Neuron (in vitro differentiated cells): ENCODE data around the gene ITGA6.
"Not testable (repeated sequence)": the region's sequence is repeated elsewhere in the genome, so short reads cannot be mapped to it uniquely, and the experiment has no call there.

Source experiments
- H2AFZ ChIP-seq: one replicate; pipeline ENCODE4 v1.6.1; 2013; ENCODE audit warnings: low read depth, mild to moderate bottlenecking, inconsistent platforms, low read length, moderate library complexity
- H3K27me3 ChIP-seq: one replicate; pipeline ENCODE4 v1.6.1; 2013; ENCODE audit warnings: low read length; ENCODE audit not compliant: insufficient read depth
- H3K36me3 ChIP-seq: one replicate; pipeline ENCODE4 v1.6.1; 2013; ENCODE audit warnings: low read length; ENCODE audit not compliant: insufficient read depth
- H3K4me1 ChIP-seq: one replicate; pipeline ENCODE4 v1.6.1; 2013; ENCODE audit warnings: low read length; ENCODE audit not compliant: insufficient read depth
- H3K4me3 ChIP-seq: 2 replicates; pipeline ENCODE4 v1.5.1; 2013; ENCODE audit warnings: mild to moderate bottlenecking, low read length, moderate library complexity
- H3K9me3 ChIP-seq: one replicate; pipeline ENCODE4 v1.6.1; 2013; ENCODE audit warnings: low read length

ITGA6 gene

DNA sequence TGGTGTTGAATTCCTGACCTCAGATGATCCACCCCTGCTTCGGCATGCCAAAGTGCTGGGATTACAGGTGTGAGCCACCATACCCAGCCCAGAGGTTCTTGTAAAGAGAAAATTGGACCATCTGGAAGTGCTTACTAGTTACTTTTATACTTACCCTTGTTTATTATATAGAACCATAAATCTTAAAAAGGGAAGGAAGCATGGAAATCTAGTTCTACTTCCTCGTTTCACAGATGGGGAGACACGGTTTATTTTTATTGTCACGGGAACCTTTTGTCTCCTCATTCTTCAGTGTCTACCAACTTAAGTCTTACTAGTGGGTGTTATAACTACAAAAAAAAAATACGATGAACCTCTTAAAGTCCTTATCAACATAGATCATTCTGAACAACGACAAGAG lies 82.7 kb downstream of the ITGA6 start:
- H3K4me1 ChIP-seq: no peaks in the 10 kb centered on the region
- peaks cover 4% of the 10 kb centered on the region for H3K9me3 ChIP-seq
- H3K36me3 ChIP-seq: no peaks in the 10 kb centered on the region
- no peak overlapping the region for H3K4me3 ChIP-seq
- H2AFZ ChIP-seq: no peak overlapping the region
- H3K27me3 ChIP-seq: no peaks in the 10 kb centered on the region

DNA sequence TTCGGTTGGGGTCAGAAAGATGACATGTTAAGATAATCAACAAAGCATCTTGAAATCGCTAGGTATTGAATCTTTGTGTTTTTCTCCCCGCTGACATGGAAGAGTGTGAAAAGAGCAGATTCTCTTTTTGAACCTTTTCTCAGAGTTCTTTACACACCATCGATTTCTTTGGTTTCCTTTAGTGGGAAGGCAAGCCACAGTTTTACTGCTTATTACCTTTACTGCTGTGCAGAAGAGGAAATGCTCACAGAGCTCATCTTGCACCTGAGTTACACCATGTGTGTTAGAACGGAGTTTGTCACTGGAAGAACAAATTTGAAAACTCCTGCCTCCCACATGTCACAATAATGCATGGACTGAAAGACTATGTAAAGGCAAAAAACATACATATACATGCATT lies 83.2 kb downstream of the ITGA6 start:
- Histone ChIP-seq H3K9me3 (peaks cover 4% of the 10 kb centered on the region), H3K4me1 (no peaks in the 10 kb centered on the region), H2AFZ (no peak overlapping the region), H3K4me3 (no peak overlapping the region), H3K27me3 (no peaks in the 10 kb centered on the region), H3K36me3 (no peaks in the 10 kb centered on the region)

- Histone ChIP-seq H3K4me3 (no peak overlapping the region), H3K27me3 (no peaks in the 10 kb centered on the region), H3K9me3 (peaks cover 4% of the 10 kb centered on the region)
These were observed 85.6 kb downstream of the ITGA6 start for GRCh38 chr2:172512810-172513523.

GRCh38 chr2:172513524-172513900 lies 86.1 kb downstream of the ITGA6 start:
- no peak overlapping the region for H2AFZ ChIP-seq
- H3K4me1 ChIP-seq: no peaks in the 10 kb centered on the region
- H3K36me3 ChIP-seq: no peaks in the 10 kb centered on the region
- no peak overlapping the region for H3K4me3 ChIP-seq
- H3K9me3 ChIP-seq: peaks cover 4% of the 10 kb centered on the region
- no peaks in the 10 kb centered on the region for H3K27me3 ChIP-seq

More at GRCh38 chr2:172512810-172513523, 85.6 kb downstream of the ITGA6 start:
- Histone ChIP-seq H3K4me1 (no peaks in the 10 kb centered on the region), H2AFZ (no peak overlapping the region), H3K36me3 (no peaks in the 10 kb centered on the region)

- no peak overlapping the region for H3K4me3 ChIP-seq
- H2AFZ ChIP-seq: no peak overlapping the region
- H3K36me3 ChIP-seq: no peaks in the 10 kb centered on the region
- H3K27me3 ChIP-seq: no peaks in the 10 kb centered on the region
- H3K4me1 ChIP-seq: no peaks in the 10 kb centered on the region
- H3K9me3 ChIP-seq: peaks cover 4% of the 10 kb centered on the region
These were observed 86.7 kb downstream of the ITGA6 start for GRCh38 chr2:172513935-172514586.

DNA sequence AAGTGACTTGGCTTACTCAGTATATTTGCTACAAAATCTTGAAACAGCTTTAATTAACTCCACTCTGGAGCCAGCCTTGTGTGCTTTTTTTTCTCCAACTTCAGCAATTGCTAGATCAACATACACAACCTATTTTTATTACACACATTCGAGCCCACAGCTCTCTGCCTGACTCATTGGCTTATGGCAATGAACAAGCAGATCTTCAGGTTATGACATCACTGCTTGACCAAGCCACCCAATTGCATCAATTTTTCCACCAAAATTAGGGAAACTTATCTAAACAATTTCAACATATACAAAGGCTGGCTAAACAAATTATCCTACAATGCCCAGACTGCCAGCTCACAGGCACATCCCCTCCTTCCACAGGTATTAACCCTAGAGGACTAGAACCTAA lies 88.9 kb downstream of the ITGA6 start:
- no peak overlapping the region for H2AFZ ChIP-seq
- no peaks in the 10 kb centered on the region for H3K4me1 ChIP-seq
- H3K27me3 ChIP-seq: no peaks in the 10 kb centered on the region
- H3K4me3 ChIP-seq: no peak overlapping the region
- no peaks in the 10 kb centered on the region for H3K36me3 ChIP-seq
- peaks cover 4% of the 10 kb centered on the region for H3K9me3 ChIP-seq

DNA sequence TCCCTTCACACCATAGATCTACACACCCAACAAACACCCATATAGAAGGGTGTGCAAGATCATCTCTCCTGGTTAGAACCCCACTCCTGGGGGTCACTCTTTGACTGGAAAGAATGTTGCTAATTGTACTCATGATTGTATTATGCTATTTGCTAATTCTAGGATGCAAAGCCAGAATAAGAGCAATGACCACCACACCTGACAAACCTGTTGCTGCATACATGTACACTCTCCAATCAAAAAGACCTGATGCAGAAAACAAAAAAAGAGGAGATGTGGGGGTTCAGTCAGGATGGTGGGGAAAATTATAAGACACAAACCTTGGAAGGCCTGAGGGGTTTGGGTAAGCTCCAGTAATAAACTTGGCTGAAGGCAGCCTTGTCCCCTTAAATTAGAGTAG lies 91.6 kb downstream of the ITGA6 start:
- Histone ChIP-seq H2AFZ (no peak overlapping the region), H3K4me1 (no peaks in the 10 kb centered on the region), H3K9me3 (no peaks in the 10 kb centered on the region), H3K27me3 (no peaks in the 10 kb centered on the region), H3K36me3 (no peaks in the 10 kb centered on the region), H3K4me3 (no peak overlapping the region)

- H3K4me1 ChIP-seq: no peaks in the 10 kb centered on the region
- H3K27me3 ChIP-seq: no peaks in the 10 kb centered on the region
- H3K4me3 ChIP-seq: no peak overlapping the region
- H3K36me3 ChIP-seq: no peaks in the 10 kb centered on the region
- no peaks in the 10 kb centered on the region for H3K9me3 ChIP-seq
- H2AFZ ChIP-seq: no peak overlapping the region
These were observed 98.2 kb downstream of the ITGA6 start for GRCh38 chr2:172525601-172526000.

DNA sequence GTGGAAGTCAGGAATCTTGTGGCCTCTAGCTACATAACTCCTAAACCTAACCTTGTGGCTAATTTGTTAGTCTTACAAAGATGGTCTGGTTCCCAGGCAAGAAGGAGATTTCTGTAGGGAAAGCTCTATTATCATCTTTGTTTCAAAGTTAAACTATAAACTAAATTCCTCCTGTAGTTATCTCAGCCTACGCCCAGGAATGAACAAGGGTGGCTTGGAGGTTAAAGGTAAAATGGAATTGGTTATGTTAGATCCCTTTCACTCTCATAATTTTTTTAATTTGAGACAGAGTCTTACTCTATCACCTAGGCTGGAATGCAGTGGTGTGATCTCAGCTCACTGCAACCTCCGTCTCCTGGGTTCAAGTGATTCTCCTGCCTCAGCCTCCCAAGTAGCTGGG lies 103.9 kb downstream of the ITGA6 start:
- Histone ChIP-seq H2AFZ (no peak overlapping the region), H3K4me3 (no peak overlapping the region), H3K4me1 (no peaks in the 10 kb centered on the region), H3K9me3 (no peaks in the 10 kb centered on the region), H3K36me3 (no peaks in the 10 kb centered on the region), H3K27me3 (no peaks in the 10 kb centered on the region)

DNA sequence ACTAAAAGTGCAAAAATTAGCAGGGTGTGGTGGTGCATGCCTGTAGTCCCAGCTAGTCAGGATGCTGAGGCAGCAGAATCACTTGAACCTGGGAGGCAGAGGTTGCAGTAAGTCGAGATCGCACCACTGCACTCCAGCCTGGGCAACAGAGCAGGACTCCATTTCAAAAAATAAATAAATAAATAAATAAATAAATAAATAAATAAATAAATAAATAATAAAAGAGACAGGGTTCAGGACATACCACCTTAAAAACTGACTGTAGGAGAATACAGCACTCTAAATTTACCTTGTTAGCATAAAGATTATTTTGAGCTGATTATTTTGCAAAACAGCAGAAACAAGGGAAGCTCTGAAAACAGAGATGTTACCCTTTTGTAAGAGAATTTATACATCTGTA lies 105.1 kb downstream of the ITGA6 start:
- not testable (repeated sequence) for H3K9me3 ChIP-seq, H3K27me3 ChIP-seq, H2AFZ ChIP-seq, H3K4me3 ChIP-seq, H3K36me3 ChIP-seq, H3K4me1 ChIP-seq

DNA sequence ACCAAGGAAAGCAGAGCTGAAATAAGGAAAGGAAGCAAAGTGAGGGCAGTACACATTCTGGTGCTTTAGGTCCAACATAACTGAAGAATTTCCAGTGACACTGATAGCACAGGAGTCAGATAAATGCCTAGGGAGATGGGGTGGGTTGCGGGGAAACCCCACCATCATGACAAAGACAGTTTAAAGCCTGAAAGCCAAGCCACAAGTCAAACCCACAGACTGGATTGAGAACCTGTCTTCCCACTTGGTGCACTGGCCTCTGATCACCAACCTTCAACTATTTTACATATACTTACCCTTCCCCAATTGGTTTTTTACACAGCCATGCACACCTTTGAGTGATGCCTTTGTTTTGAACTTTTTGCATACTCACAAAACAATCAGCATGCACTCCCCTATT lies 106.3 kb downstream of the ITGA6 start:
- Histone ChIP-seq H3K36me3 (no peaks in the 10 kb centered on the region), H3K4me3 (no peak overlapping the region), H3K4me1 (no peaks in the 10 kb centered on the region), H3K9me3 (no peaks in the 10 kb centered on the region), H2AFZ (no peak overlapping the region), H3K27me3 (no peaks in the 10 kb centered on the region)

- H3K4me1 ChIP-seq: no peaks in the 10 kb centered on the region
- no peaks in the 10 kb centered on the region for H3K36me3 ChIP-seq
- H3K9me3 ChIP-seq: no peaks in the 10 kb centered on the region
- no peak overlapping the region for H3K4me3 ChIP-seq
- no peaks in the 10 kb centered on the region for H3K27me3 ChIP-seq
- no peak overlapping the region for H2AFZ ChIP-seq
These were observed 107.7 kb downstream of the ITGA6 start for GRCh38 chr2:172535119-172535518.

- not testable (repeated sequence) for H2AFZ ChIP-seq, H3K4me1 ChIP-seq, H3K36me3 ChIP-seq, H3K27me3 ChIP-seq, H3K4me3 ChIP-seq, H3K9me3 ChIP-seq
These were observed 110.5 kb downstream of the ITGA6 start for GRCh38 chr2:172537851-172538250.

DNA sequence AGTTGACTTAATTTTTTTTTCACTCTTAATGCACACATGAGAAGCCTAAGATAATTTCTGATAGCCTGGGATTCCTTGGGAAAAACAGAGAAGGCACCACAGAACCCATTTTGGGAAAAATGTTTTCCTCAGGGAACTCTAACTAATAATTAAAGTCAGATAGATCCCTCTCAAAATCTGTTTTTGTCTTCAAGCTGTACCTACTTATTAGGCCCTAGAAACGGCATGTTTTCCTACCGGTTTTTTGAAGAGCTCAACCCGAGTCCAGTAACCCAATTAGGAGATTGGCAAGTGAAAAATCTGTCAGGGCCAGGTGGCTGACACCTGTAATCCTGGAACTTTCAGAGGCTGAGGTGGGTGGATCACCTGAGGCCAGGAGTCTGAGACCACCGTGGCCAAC lies 112.4 kb downstream of the ITGA6 start:
- Histone ChIP-seq H2AFZ (no peak overlapping the region), H3K4me3 (no peak overlapping the region), H3K27me3 (no peaks in the 10 kb centered on the region), H3K36me3 (no peaks in the 10 kb centered on the region), H3K4me1 (no peaks in the 10 kb centered on the region), H3K9me3 (no peaks in the 10 kb centered on the region)
